GM19324 (cell line): ENCODE measurements around the gene SERINC5.
"Not testable (repeated sequence)": the region's sequence is repeated elsewhere in the genome, so short reads cannot be mapped to it uniquely, and the experiment has no call there.

ENCODE experiments used
- ATAC-seq: cut with Tn5 transposase; IDR thresholded peaks from one replicate; pipeline ENCODE4 v1.9.1; 2021; ENCODE audit warnings: mild to moderate bottlenecking, moderate library complexity; ENCODE audit not compliant: unreplicated experiment, low FRiP score

Gene SERINC5

DNA sequence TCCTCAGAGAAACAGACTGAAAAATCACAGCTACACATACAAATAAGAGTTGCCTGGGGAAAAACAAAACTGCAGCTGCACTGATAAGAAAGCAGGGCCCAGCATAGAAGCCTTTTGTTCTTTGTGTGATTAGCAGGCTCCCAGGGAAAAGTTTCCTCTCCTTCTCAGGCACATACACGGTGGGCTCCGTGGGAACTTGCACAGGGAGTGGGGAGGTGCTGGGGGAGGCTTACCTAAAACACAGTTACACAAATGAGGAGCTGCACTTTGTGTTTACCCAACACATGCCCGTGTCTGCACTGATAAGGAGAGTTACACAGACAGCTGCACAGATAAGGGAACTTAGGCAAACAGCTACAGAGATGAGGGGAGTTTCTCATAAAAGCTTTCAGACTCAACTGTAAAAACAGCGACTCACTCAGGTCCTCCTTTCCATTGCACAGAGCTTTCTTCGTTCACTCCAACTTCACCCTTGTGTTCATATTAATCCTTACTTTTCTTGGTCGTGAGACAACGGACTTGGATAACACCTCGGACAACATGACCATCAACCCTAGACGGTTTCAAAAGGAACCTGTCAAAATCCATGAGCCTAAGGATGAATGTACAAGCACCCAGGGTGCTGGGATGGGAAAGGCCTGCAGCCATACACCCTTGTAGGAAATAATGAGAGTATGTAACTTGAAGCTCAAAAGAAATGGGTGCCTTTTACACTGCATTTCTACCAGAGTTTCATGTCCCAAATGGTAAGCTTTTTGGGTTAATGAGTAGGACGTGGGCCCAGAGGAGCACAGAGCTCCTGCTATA lies 50.8 kb downstream of the SERINC5 start:
- ATAC-seq, result no peak

DNA sequence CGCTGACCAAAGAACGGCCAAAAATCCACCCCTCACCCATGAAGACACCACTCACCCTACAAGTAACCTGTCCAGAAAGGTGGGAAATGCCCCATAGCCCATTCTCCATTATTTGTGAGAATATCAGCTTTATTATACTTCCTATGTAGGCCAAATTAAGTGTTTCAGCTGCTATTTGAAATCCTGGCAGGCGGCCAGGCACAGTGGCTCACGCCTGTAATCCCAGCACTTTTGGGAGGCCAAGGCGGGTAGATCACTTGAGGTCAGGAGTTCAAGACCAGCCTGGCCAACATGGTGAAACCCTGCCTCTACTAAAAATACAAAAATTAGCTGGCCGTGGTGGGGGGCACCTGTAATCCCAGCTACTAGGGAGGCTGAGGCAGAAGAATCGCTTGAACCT lies 54.1 kb downstream of the SERINC5 start:
- ATAC-seq, result not testable (repeated sequence)

DNA sequence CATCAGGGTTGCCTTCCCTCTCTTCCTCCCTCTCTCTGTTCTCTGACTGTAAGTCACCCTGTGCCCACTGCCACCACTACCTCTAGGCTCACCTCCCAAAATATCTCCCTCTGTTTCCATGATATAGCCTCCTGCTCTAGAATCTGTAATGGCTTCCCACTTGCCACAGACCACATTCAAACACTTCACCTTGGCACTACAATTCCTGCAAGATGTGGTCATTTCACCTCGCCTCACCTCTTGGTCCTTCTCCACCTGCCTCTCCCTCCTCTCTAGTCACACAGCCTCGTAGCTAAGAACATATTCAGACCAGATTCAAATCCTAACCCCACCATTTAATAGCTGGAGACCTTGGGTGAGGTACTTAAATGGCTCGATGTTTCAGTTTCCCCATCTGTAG lies 56.9 kb downstream of the SERINC5 start:
- no peak for ATAC-seq

DNA sequence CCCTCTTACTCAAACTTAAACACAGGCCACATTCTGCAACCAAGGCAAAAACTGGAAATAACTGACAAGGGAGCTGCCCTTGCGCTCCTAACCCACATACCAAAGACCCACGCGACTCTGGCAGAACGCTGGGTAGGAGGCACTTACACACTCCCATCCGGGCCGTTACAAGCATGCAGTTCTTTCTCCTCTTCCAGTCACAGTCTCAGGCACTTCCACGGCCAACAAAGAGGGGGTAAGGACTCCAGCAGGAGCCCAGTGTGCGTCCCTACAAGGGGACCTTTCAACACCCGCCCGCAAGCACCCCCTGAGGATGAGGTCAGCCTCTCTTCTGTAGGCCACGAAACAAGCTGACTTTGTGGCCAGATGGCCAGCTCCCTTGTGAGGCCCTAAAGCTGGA lies 57.4 kb downstream of the SERINC5 start:
- ATAC-seq, result no peak

DNA sequence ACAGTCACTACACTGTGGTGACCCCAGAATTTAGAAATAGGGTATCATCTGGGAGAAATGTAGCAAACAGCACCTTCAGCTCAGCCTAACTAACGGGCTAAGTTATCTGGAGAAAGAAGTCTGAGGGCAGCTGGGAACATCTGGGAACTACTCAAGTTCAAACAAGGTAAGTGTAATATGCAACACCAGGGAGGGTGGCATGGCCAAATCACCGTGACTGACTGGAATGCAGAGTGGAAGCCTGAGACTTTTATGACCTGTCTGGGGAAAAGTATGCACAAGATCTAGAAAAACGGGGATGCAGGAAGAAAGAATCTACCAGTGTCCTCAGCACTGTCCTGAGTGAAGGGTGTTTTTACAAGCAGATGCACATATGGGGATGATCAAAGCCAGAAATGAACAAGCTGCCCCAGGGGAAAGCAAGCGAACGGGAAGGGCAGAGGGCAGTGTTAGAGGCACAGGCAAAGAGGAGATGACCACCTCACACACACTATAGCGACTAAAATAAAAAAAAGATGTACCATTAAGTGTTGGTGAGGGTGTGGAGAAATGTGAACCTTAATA lies 59.9 kb downstream of the SERINC5 start:
- ATAC-seq, result no peak

DNA sequence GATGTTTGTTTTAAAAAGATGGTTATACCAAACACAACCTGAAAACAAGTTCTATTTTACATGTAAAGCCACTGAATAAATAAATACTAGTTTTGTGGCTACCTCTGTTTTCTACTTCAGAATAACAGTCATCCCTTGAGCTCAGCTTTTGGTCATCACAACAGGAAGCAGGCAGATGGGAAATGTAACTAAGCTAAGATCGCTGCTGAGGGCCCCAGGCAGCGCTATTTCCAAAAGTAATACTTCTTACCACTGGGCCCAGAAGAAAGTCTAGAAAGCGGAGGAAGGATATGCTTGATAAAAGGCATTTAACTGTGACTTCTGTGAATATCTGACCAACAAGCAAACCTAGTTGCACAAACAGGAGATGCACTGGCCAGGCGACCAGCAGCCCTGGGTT lies 61.4 kb downstream of the SERINC5 start:
- no peak for ATAC-seq

DNA sequence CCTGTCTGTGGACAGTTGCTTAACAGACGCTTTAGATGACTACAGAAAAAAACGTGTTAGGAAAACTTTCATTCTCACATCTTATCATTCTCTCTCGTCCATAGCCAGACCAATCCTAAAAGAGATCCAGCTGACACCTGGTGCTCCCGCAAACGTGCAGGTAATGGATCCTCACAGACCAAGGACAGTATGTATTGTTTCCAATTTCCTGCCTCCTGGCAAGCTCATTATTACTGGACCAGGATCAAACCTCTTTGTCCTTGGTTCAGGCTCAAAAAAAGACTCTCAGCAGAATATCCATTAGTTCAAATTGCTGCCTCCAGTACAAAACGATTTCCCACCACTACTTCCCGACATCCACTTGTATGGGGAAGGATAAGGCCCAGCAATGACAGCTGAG lies 62.4 kb downstream of the SERINC5 start:
- ATAC-seq, result no peak

DNA sequence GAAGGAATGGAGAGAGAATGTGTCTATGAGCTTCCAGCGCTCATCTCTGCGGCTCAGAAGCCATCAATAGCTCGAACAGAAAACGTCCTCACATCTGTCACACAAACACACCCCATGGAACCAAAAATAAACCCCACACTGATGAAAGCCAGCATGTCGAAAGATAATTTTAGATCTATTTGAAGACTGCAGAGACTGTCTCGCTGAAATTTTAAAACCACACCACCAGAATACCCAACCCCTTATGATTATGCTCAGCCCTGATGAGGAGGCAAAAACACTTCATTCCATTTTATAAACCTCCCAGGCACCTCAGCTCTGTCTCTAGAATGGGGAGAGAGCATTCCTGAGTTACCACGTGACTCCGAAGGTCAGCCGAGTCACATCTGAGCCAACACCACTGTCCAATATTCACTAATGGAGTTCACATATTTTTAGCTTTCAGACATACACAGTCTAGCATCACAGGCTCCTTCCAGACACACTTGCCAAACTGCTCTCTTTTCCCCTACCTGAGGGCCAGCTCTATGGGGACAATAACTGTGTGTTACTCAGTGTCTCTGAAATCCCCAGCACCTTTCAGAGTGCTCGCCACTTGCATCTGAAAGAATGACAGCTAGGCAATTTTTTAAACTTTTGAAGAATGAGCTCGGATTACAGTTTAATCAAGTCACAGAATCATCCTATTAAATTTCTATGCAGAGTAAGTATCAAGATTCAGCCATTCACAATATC lies 63.2 kb downstream of the SERINC5 start:
- no peak for ATAC-seq

DNA sequence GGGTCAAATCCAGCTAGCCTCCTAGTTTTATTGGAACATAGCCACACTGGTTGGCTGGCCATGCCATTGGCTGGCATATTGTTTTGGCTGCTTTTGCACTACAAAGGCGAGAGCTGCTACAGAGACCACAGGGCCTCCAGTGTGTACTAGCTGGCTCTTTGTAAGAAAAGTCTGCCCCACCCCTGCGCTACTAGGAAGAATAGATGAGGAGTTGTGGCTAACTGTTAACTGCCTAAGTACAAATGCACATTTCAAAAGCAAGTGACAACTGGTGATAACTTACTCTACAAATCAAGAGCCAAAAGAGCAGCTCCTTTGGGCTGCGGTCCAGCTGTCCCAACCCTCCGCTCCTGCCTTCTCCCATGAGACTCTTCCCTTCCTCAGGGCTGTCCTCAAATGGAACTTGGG lies 63.9 kb downstream of the SERINC5 start:
- ATAC-seq, result no peak

DNA sequence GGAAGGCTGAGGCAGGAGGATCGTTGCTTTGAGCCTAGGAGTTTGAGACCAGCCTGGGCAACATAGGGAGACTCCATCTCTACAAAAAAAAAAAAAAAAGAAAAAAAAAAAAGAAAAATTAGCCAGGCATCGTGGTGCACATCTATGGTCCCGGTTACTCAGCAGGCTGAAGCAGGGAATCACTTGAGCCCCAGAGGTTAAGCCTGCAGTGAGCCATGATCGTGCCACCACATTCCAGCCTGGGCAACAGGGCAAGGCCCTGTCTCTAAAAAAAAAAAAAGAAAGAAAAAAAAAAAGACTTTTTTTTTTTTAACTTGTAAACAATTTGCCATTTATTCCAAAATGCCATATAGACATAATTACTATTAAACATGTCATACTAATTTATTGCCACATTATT lies 64.5 kb downstream of the SERINC5 start:
- ATAC-seq, result no peak

DNA sequence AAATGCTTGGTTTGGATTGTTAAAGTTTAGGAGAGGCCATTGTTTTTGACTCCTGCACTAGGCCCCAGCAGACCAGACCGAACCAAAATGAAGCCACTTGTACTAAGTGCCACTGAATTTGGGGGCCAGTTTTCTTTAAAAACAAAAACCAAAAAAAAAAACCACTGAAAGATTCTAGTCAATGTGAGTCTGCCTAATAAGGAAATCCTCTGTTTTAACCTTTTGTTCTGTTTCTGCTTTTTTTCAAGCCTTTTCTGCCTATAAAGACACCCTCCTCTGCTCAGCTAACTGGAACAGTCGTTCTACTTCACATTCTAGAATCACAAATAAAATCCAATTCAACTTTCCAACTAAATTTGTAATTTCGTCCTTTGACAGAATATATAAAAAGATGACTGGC lies 64.9 kb downstream of the SERINC5 start:
- no peak for ATAC-seq

DNA sequence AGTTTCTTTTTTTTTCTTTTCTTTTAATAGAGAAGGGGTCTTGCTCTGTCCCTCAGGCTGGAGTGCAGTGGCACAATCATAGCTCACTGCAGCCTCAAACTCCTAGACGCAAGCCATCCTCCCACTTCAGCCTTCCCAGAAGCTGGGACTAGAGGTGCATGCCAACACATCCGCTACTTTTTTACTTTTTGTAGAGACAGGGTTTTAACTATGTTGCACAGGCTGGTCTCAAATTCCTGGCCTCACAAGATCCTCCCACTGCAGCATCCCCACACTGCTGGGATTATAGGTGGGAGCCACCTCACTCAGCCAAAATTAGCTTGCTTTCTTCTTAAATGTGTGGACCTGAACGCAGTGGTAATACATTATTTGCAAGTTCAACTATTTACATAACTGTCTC lies 66.1 kb downstream of the SERINC5 start:
- ATAC-seq, result no peak

DNA sequence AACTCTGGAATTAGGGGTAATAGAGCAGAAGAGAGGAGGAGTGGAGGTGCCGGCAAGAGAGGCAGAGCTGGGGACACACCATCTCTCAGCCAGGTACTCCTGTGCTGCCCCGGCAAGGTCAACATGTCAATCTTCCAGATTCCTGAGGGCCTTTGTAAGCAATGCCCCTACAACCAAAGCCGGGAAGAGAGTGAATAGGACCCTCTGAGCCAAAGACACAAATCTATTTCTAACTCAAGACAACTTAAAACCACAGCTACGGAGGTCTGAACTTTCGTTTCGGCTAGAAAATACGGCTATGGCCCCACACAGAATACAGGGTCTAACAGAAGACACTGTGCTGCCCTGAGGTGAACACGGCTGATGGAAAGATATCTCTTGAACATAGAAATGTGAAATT lies 66.6 kb downstream of the SERINC5 start:
- ATAC-seq, result no peak

DNA sequence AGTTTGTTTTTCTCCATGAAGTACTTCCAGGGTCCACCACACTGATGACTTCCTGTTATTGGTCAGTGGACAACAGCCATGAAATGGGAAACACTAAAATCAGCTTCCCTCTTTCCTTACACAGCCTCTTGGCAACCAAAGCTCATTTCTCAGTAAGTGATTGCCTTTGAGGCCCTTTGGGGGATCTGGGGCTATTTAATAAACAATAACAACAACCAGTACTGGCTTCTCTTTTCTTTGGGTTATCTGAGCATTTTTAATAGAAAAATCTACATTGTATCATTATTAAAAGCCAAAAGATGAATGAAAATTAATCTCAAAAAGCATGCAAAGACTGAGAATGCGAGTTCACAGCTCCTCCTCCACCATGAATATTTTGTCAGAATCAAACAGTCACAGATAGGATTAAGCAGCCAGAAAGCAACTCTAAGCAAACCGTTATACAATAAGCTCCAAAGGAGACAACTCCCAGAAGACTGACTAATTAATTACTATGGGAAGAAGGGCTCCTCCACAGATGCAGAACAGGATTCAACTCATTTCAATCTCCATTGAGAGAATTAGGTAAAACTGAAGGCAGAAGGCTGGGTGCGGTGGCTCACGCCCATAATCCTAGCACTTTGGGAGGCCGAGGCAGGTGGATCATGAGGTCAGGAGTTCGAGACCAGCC lies 68.3 kb downstream of the SERINC5 start:
- no peak for ATAC-seq

DNA sequence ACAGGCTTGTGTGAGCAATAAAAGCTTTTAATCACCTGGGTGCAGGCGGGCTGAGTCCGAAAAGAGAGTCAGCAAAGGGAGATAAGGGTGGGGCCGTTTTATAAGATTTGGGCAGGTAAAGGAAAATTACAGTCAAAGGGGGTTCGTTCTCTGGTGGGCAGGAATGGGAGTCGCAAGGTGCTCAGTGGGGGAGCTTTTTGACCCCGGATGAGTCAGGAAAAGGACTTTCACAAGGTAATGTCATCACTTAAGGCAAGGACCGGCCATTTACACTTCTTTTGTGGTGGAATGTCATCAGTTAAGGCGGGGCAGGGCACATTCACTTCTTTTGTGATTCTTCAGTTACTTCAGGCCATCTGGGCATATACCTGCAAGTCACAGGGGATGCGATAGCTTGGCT lies 70.3 kb downstream of the SERINC5 start:
- ATAC-seq, result not testable (repeated sequence)

DNA sequence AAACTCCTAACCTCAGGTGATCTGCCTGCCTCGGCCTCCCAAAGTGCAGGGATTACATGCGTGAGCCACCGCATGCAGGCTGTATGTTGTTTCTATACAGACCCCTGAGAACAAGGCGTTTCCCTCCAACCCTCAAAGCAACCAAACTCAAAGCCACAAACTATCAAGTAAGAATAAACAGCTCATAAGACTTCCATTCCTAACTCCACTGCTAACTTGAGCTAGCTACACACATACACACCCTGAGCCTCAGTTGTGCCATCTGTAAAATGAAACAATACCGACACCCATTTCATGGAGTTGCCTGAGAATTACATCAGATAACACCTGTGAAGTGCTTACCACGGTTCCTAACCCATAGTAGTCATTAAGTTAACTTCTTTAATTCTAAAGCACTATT lies 70.8 kb downstream of the SERINC5 start:
- no peak for ATAC-seq

DNA sequence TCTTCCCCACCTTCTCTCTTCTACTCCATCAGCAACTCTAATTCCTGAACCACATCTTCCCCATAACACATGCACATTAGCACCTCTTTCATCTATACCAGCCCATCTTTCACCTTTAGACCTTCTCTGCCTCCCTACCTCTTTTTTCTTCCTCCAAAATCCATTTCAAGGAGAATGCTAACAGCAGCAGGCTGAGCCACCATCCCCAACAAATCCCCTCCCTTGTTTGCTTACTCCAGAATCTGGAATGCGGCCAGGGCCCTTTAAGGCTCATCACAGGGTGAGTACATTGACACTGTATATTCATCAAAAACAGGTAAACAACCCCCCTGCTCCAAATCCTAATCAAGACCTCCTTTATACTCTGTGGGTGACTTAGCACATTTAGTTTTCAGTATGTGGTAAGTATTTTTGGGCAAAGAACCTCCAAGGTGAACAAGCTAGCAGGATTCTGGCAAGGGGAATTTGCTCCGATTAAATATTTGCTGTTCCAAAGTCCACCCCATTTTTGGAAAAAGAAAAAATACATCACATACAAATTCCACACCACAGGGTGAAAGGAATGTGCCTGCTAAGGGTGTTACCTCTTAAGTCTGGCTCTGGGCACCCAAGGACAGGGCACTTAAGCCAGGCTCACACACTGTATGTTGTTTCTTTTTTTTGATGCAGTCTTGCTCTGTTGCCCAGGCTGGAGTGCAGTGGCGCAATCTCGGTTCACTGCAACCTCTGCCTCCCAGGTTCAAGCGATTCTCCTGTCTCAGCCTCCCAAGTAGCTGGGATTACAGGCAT lies 71.4 kb downstream of the SERINC5 start:
- ATAC-seq, result no peak

DNA sequence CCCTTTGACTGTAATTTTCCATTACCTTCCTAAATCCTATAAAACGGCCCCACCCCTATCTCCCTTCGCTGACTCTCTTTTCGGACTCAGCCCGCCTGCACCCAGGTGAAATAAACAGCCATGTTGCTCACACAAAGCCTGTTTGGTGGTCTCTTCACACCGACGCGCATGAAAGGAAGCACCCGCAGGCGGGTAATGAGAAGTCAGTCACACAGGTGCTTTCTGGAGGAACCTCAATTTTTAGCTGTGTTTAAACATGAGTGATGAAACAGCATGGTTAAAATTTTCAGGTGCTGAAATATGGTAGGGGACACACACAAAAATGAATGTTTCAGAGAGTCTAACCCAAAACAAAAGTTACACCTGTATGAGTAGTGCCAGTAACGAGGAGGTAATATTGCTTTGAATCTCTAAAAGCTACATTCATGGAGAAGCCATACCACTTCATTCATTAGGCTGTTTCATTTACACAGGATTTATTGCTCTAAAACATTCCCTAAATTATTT lies 72.1 kb downstream of the SERINC5 start:
- ATAC-seq, result not testable (repeated sequence)

DNA sequence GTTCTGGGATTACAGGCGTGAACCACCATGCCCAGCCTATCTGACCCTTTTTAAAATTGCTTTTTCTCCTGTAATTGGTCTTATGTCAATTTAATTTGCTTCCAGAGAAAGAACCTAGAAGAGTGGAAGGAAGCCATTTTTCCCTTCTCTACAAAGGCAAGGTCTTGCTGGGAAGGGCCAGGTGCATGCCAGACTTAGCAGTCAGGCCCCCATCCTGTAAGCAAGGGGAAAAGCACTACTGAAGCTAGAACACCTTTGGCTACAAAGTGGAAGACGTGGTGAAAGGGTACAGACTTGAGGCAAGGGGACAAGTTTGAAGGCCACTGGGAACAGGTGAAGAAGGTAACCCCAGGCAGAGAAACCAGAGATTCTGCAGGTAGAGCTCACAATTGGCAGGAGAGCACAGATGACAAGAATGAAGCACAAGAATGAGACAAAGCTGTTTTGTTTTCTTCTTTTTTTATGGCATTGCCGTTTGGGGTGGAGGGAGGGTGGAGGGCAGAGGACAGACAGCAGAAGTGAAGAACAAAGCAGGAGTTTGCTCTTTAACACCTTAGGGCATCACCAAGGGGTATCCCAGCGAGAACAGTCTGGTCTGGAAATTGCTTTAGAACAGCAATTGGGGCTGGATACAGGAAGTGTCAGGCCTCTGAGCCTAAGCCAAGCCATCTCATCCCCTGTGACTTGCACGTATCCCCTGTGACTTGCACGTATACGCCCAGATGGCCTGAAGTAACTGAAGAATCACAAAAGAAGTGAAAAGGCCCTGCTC lies 72.9 kb downstream of the SERINC5 start:
- no peak for ATAC-seq
